Posterior cingulate gyrus (tissue), 11 donors: Measurements from ENCODE around the gene GNAT2.

Experiments
- DNase-seq, 10 donors: peaks; one replicate each; pipeline versions ENCODE4 v3.0.0 to v3.0.0-alpha.2; 2020 to 2021; ENCODE audit warnings: mixed read lengths in 3 of 10
- intact Hi-C: fragments of 100-400 bp; cut with DNase I; formaldehyde crosslinking; loops from one replicate; pipeline ENCODE4 v1.15.1; 2023

GNAT2 gene

GRCh38 chr1:109643385-109644230 is 24.2 kb upstream of the GNAT2 start:
- intact Hi-C loops, result no loop called here
- DNase-seq, result peak in 9 of 10 donors; percentile 59 to 87 (median 74)

- DNase-seq, result no peak
- intact Hi-C loops, result no loop called here
Measured at GRCh38 chr1:109642626-109643025, 23.2 kb upstream of the GNAT2 start.

GRCh38 chr1:109641861-109642260 is 22.4 kb upstream of the GNAT2 start:
- intact Hi-C loops, result no loop called here
- no peak for DNase-seq

- intact Hi-C loops, result no loop called here
- DNase-seq, result peak in 1 of 10 donors; percentile 8
Measured at GRCh38 chr1:109641078-109641740, 21.8 kb upstream of the GNAT2 start.

- peak; percentile 65 to 97 (median 91) for DNase-seq
- intact Hi-C loops, result loop anchor here (1.0 kb wide), 2 partner anchors 133 to 344 kb away; partner anchors contain the start of gene AHCYL1
Measured at GRCh38 chr1:109640285-109640865, 21.0 kb upstream of the GNAT2 start.

- DNase-seq, result peak in 1 of 10 donors; percentile 67
Measured at GRCh38 chr1:109639841-109640184, 20.4 kb upstream of the GNAT2 start.

GRCh38 chr1:109639063-109639840 is 19.8 kb upstream of the GNAT2 start:
- DNase-seq, result peak in 2 of 10 donors; percentile 20 to 50
- intact Hi-C loops, result no loop called here

More at GRCh38 chr1:109639841-109640184, 20.4 kb upstream of the GNAT2 start:
- intact Hi-C loops, result loop anchor here (1.0 kb wide), 2 partner anchors 133 to 344 kb away; partner anchors contain the start of gene AHCYL1

- intact Hi-C loops, result no loop called here
- no peak for DNase-seq
Measured at GRCh38 chr1:109637446-109637845, 18.0 kb upstream of the GNAT2 start.

- intact Hi-C loops, result no loop called here
- peak in 1 of 10 donors; percentile 44 for DNase-seq
Measured at GRCh38 chr1:109636201-109636952, 17.0 kb upstream of the GNAT2 start.

GRCh38 chr1:109635862-109636200 is 16.4 kb upstream of the GNAT2 start:
- intact Hi-C loops, result no loop called here
- DNase-seq, result no peak

- peak in 1 of 10 donors; percentile 61 for DNase-seq
- intact Hi-C loops, result loop anchor here (5.0 kb wide), 1 partner anchor 88 kb away; the partner anchor contains the start of gene GNAI3
Measured at GRCh38 chr1:109634771-109635750, 15.6 kb upstream of the GNAT2 start.

- intact Hi-C loops, result loop anchor here (5.0 kb wide), 1 partner anchor 87 kb away; the partner anchor contains the start of gene GNAI3
- DNase-seq, result no peak
Measured at GRCh38 chr1:109634292-109634691, 14.9 kb upstream of the GNAT2 start.

GRCh38 chr1:109632671-109633346 is 13.4 kb upstream of the GNAT2 start:
- intact Hi-C loops, result loop anchor here (5.0 kb wide), 1 partner anchor 86 kb away; the partner anchor contains the start of gene GNAI3
- peak in 8 of 10 donors; percentile 53 to 94 (median 62) for DNase-seq

GRCh38 chr1:109631513-109632505 is 12.4 kb upstream of the GNAT2 start:
- intact Hi-C loops, result loop anchor here (5.0 kb wide), 1 partner anchor 85 kb away; the partner anchor contains the start of gene GNAI3

GRCh38 chr1:109630898-109631512 is 11.6 kb upstream of the GNAT2 start:
- intact Hi-C loops, result loop anchor here (5.0 kb wide), 1 partner anchor 84 kb away; the partner anchor contains the start of gene GNAI3

More at GRCh38 chr1:109631513-109632505, 12.4 kb upstream of the GNAT2 start:
- peak in 1 of 10 donors; percentile 87 for DNase-seq

More at GRCh38 chr1:109630898-109631512, 11.6 kb upstream of the GNAT2 start:
- DNase-seq, result peak in 1 of 10 donors; percentile 69
